HCT116 (cell line): ENCODE data around the gene PCDHA7. TPM values are rescaled to one million over a fixed set of nuclear protein-coding genes. Genes with fewer than 3 reads are reported as not detected.

Experiments used
- ATAC-seq: fragments of 200-7000 bp; cut with Tn5 transposase; 2 replicates; pipeline ENCODE4 v1.9.1; 2020; ENCODE audit warnings: mild to moderate bottlenecking, moderate library complexity
- BruUV-seq: library from RNA; stranded (reverse); fragments of 400-500 nt; replicated peaks from 2 replicates; lab custom pipeline; 2021; lab: Mats Ljungman, UMichigan
- CTCF ChIA-PET: fragments of 300-600 bp; sonication (Branson Sonifier 250); formaldehyde crosslinking; loops from one replicate; lab custom pipeline; 2021; ENCODE audit warnings: antibody characterized with exemption; lab: Charles Lee
- POLR2A ChIA-PET: fragments of 300-600, 350-600 bp; sonication (Branson Sonifier 250); formaldehyde crosslinking; loops from one replicate; lab custom pipeline; 2021; ENCODE audit warnings: antibody characterized with exemption; lab: Charles Lee
- RAD21 ChIA-PET, 2 experiments: fragments of 300-600 bp; sonication (Branson Sonifier 250); formaldehyde crosslinking; loops; one replicate each; lab custom pipeline; 2023; ENCODE audit warnings: low total read pairs in 2 of 2; ENCODE audit not compliant: uncharacterized antibody in 2 of 2, unreplicated experiment in 2 of 2, low non-redundant PET in 1 of 2; lab: Charles Lee
- DNase-seq: peaks from one replicate; pipeline ENCODE4 v3.0.0-alpha.2; 2010; ENCODE audit warnings: low read depth, low spot score
- H2AFZ ChIP-seq: fragments of 200-600 bp; shearing (Covaris generic), sonication (generic); 2 replicates; pipeline ENCODE4 v1.6.1; 2017; ENCODE audit warnings: low read depth, mixed run types, mixed read lengths, antibody characterized with exemption, low read length; ENCODE audit not compliant: poor library complexity, severe bottlenecking
- H3K27ac ChIP-seq: 2 replicates; pipeline ENCODE4 v1.5.1; 2012; ENCODE audit warnings: low read depth, low read length
- H3K27me3 ChIP-seq: fragments of 200-600 bp; sonication (generic); 2 replicates; pipeline ENCODE4 v1.6.1; 2016; ENCODE audit warnings: mixed run types, low read length, mixed read lengths; ENCODE audit not compliant: insufficient read depth
- H3K36me3 ChIP-seq, 2 experiments: fragments of 200-500 bp in 1 of 2; fragments of 200-600 bp in 1 of 2; sonication (Bioruptor generic) in 1 of 2; sonication (generic) in 1 of 2; 2 replicates each; pipeline versions ENCODE4 v1.5.1 to v1.6.1; 2014 to 2016; ENCODE audit warnings: low read length in 2 of 2, inconsistent platforms in 1 of 2, mixed read lengths in 1 of 2, mixed run types in 1 of 2; ENCODE audit not compliant: insufficient read depth in 2 of 2, control insufficient read depth in 1 of 2
- H3K4me1 ChIP-seq, 2 experiments: fragments of 200-600 bp in 1 of 2; sonication (generic) in 1 of 2; 2 replicates each; pipeline versions ENCODE4 v1.5.1 to v1.6.1; 2012 to 2017; ENCODE audit warnings: low read length in 2 of 2, inconsistent platforms in 1 of 2, mild to moderate bottlenecking in 1 of 2, mixed read lengths in 1 of 2, mixed run types in 1 of 2, moderate library complexity in 1 of 2; ENCODE audit not compliant: insufficient read depth in 2 of 2, control insufficient read depth in 1 of 2
- H3K4me2 ChIP-seq: fragments of 200-600 bp; sonication (generic); 2 replicates; pipeline ENCODE4 v1.6.1; 2017; ENCODE audit warnings: mixed run types, low read length, mixed read lengths
- H3K4me3 ChIP-seq, 2 experiments: fragments of 200-600 bp in 1 of 2; sonication (generic) in 1 of 2; replicated peaks in 1 of 2; 2 replicates each; pipeline ENCODE4 v1.5.1; 2011 to 2016; ENCODE audit warnings: low read length in 2 of 2, control low read depth in 1 of 2, low read depth in 1 of 2, mild to moderate bottlenecking in 1 of 2, mixed read lengths in 1 of 2, mixed run types in 1 of 2
- H3K79me2 ChIP-seq: fragments of 200-600 bp; sonication (generic); 2 replicates; pipeline ENCODE4 v1.6.1; 2017; ENCODE audit warnings: mild to moderate bottlenecking, mixed run types, low read length, moderate library complexity, mixed read lengths; ENCODE audit not compliant: insufficient read depth
- H3K9ac ChIP-seq: fragments of 200-600 bp; sonication (generic); 2 replicates; pipeline ENCODE4 v1.6.1; 2016; ENCODE audit warnings: low read length, mixed read lengths
- H3K9me2 ChIP-seq: fragments of 200-600 bp; sonication (generic), shearing (Covaris generic); 2 replicates; pipeline ENCODE4 v1.6.1; 2017; ENCODE audit warnings: mixed run types, mild to moderate bottlenecking, moderate library complexity; ENCODE audit not compliant: insufficient read depth
- H3K9me3 ChIP-seq, 2 experiments: fragments of 200-500 bp in 1 of 2; fragments of 200-600 bp in 1 of 2; sonication (Bioruptor generic) in 1 of 2; sonication (generic) in 1 of 2; 2 replicates each; pipeline ENCODE4 v1.6.1; 2014 to 2017; ENCODE audit warnings: low read length in 2 of 2, mixed read lengths in 2 of 2, inconsistent platforms in 1 of 2, low read depth in 1 of 2, mild to moderate bottlenecking in 1 of 2, mixed run types in 1 of 2, moderate library complexity in 1 of 2; ENCODE audit not compliant: control insufficient read depth in 1 of 2, insufficient read depth in 1 of 2
- H4K20me1 ChIP-seq: fragments of 200-600 bp; sonication (generic), shearing (Covaris generic); 2 replicates; pipeline ENCODE4 v1.6.1; 2017; ENCODE audit warnings: mixed run types, mild to moderate bottlenecking, moderate library complexity; ENCODE audit not compliant: insufficient read depth
- CEBPB ChIP-seq: IDR thresholded peaks from 2 replicates; pipeline ENCODE4 v1.6.1; 2012; ENCODE audit warnings: low read depth
- EGR1 ChIP-seq: IDR thresholded peaks from 2 replicates; pipeline ENCODE4 v1.6.1; 2012; ENCODE audit warnings: low read depth
- ELF1 ChIP-seq: IDR thresholded peaks from 2 replicates; pipeline ENCODE4 v1.6.1; 2012; ENCODE audit warnings: low read depth, borderline replicate concordance
- EZH2 ChIP-seq: fragments of 200-600 bp; sonication (generic); IDR thresholded peaks from 2 replicates; pipeline ENCODE4 v1.6.1; 2017; ENCODE audit warnings: antibody characterized with exemption, mixed run types
- JUND ChIP-seq: IDR thresholded peaks from 2 replicates; pipeline ENCODE4 v1.6.1; 2012
- POLR2A ChIP-seq: IDR thresholded peaks from 2 replicates; pipeline ENCODE4 v1.7.0; 2011; ENCODE audit warnings: borderline replicate concordance; ENCODE audit not compliant: insufficient read depth, insufficient read length; ENCODE audit errors: extremely low read depth
- POLR2AphosphoS5 ChIP-seq: IDR thresholded peaks from 2 replicates; pipeline ENCODE4 v1.6.1; 2011; ENCODE audit warnings: mild to moderate bottlenecking, low read depth, low read length, moderate library complexity
- SP1 ChIP-seq: IDR thresholded peaks from 2 replicates; pipeline ENCODE4 v1.6.1; 2012; ENCODE audit warnings: low read depth
- TCF7L2 ChIP-seq: IDR thresholded peaks from 2 replicates; pipeline ENCODE4 v1.7.0; 2011; ENCODE audit warnings: borderline replicate concordance, inconsistent platforms; ENCODE audit not compliant: insufficient read depth, insufficient read length; ENCODE audit errors: extremely low read depth
- YY1 ChIP-seq: IDR thresholded peaks from 2 replicates; pipeline ENCODE4 v1.6.1; 2011; ENCODE audit warnings: low read length, low read depth, moderate library complexity, mild to moderate bottlenecking; ENCODE audit not compliant: insufficient replicate concordance; ENCODE audit errors: extremely low read depth
- ZFX ChIP-seq: fragments of 450-650 bp; IDR thresholded peaks from 2 replicates; pipeline ENCODE4 v1.6.1; 2017
- intact Hi-C: fragments of 100-400 bp; cut with micrococcal nuclease; formaldehyde crosslinking; loops from 2 replicates; pipeline ENCODE4 v1.10.0; 2022
- total RNA-seq: library from RNA; stranded (reverse); gene quantifications from one replicate; pipeline ENCODE4 v1.2.1, GENCODE V29; 2021; ENCODE audit not compliant: unreplicated experiment
- TF ChIP-seq, protein P1 (sequence below), 3 experiments: fragments of 200-600 bp in 1 of 3; sonication (generic) in 1 of 3; IDR thresholded peaks in 2 of 3; conservative IDR thresholded peaks in 1 of 3; 2 replicates each; pipeline ENCODE4 v1.5.1; 2012 to 2017; ENCODE audit warnings: low read depth in 2 of 3, low read length in 2 of 3, antibody characterized with exemption in 1 of 3, borderline replicate concordance in 1 of 3, control low read depth in 1 of 3, mild to moderate bottlenecking in 1 of 3, mixed read lengths in 1 of 3, mixed run types in 1 of 3, moderate library complexity in 1 of 3; ENCODE audit not compliant: insufficient read depth in 1 of 3
- TF ChIP-seq, protein P2 (sequence below): IDR thresholded peaks from 2 replicates; pipeline ENCODE4 v1.6.1; 2011; ENCODE audit warnings: mild to moderate bottlenecking, low read length, moderate library complexity; ENCODE audit not compliant: insufficient replicate concordance; ENCODE audit errors: extremely low read depth
- TF ChIP-seq, protein P3 (sequence below): IDR thresholded peaks from 2 replicates; pipeline ENCODE4 v1.6.1; 2012

PCDHA7 gene
- total RNA-seq, 1 experiment from 2014 or later, result not detected

DNA sequence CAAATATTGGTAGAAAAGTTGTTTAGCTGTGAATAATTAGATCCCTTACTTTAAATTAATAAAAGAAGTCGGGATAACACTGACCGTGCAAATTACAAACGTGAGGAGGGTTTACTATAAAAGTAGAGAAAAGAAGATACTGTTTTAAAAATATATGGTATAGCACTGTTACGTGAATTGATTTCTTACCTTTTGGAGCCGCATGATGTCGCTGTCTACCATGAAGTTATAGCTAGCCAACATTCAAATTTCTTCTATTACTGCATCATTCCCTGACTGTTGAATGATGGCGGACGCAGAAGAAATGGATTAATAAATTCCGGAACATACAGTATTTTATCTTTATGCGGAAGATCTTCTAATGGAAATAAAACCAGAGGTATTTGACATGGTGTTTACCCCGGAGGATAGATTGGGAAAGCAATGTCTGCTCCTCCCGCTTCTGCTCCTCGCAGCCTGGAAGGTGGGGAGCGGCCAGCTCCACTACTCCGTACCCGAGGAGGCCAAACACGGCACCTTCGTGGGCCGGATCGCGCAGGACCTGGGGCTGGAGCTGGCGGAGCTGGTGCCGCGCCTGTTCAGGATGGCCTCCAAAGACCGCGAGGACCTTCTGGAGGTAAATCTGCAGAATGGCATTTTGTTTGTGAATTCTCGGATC lies 6.2 kb upstream of the PCDHA7 start, which contains the start of gene PCDHA6:
Gene PCDHA6 (plus strand): TSS at position 257 of the 658 bp plus-strand sequence. CDS start 132 bp downstream, at position 389.
- intact Hi-C loops, result no loop called here
- H4K20me1 ChIP-seq, result no peaks in the 10 kb centered on the region
- no peak within 1 kb of the TSS for H3K9ac ChIP-seq
- ChIA-PET RAD21 (no interaction called here), POLR2A (no interaction called here), CTCF (no interaction called here)
- no peaks in the 10 kb centered on the region for H3K36me3 ChIP-seq
- H3K4me1 ChIP-seq, result no peaks in the 10 kb centered on the region
- TF ChIP-seq ELF1 (no peak), TCF7L2 (no peak), EZH2 (no peak), SP1 (no peak), CEBPB (no peak), JUND (no peak)
- no peak within 1 kb of the TSS for H3K4me3 ChIP-seq
- BruUV-seq, result no TSS peak
- no peaks in the 10 kb centered on the region for H3K9me3 ChIP-seq
- H3K4me2 ChIP-seq, result no peak within 1 kb of the TSS
- H3K27me3 ChIP-seq, result no peaks in the 10 kb centered on the region
- no peak within 1 kb of the TSS for H2AFZ ChIP-seq
- H3K9me2 ChIP-seq, result no peaks in the 10 kb centered on the region; the same call in 1 of the 2 replicates
- ATAC-seq (no peak), DNase-seq (no peak)
- no peak within 1 kb of the TSS for H3K27ac ChIP-seq
- H3K79me2 ChIP-seq, result no peaks in the 10 kb centered on the region

DNA sequence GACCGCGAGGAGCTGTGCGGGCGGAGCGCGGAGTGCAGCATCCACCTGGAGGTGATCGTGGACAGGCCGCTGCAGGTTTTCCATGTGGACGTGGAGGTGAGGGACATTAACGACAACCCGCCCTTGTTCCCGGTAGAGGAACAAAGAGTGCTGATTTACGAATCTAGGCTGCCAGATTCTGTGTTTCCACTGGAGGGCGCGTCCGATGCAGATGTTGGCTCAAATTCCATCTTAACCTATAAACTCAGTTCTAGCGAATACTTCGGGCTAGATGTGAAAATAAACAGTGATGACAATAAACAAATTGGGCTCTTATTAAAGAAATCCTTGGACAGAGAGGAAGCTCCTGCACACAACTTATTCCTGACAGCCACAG lies 5.7 kb upstream of the PCDHA7 start:
- no peak overlapping the region for H3K4me3 ChIP-seq
- BruUV-seq, result no TSS peak
- POLR2A ChIA-PET, result no interaction called here

More for the DNA sequence above, 5.7 kb upstream of the PCDHA7 start:
- TF ChIP-seq, protein P1, sequence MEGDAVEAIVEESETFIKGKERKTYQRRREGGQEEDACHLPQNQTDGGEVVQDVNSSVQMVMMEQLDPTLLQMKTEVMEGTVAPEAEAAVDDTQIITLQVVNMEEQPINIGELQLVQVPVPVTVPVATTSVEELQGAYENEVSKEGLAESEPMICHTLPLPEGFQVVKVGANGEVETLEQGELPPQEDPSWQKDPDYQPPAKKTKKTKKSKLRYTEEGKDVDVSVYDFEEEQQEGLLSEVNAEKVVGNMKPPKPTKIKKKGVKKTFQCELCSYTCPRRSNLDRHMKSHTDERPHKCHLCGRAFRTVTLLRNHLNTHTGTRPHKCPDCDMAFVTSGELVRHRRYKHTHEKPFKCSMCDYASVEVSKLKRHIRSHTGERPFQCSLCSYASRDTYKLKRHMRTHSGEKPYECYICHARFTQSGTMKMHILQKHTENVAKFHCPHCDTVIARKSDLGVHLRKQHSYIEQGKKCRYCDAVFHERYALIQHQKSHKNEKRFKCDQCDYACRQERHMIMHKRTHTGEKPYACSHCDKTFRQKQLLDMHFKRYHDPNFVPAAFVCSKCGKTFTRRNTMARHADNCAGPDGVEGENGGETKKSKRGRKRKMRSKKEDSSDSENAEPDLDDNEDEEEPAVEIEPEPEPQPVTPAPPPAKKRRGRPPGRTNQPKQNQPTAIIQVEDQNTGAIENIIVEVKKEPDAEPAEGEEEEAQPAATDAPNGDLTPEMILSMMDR (IDR thresholded peaks at IDR 0.05 in 2 of 3, conservative IDR thresholded peaks at IDR 0.05 in 1 of 3; ENCODE audit: borderline replicate concordance in 1 of 3, insufficient read depth in 1 of 3, low read depth in 2 of 3, low read length in 2 of 3), result no peak
- TF ChIP-seq YY1 (no peak), CEBPB (no peak), EGR1 (no peak), POLR2AphosphoS5 (no peak), ZFX (no peak), POLR2A (no peak)
- TF ChIP-seq, protein P2, sequence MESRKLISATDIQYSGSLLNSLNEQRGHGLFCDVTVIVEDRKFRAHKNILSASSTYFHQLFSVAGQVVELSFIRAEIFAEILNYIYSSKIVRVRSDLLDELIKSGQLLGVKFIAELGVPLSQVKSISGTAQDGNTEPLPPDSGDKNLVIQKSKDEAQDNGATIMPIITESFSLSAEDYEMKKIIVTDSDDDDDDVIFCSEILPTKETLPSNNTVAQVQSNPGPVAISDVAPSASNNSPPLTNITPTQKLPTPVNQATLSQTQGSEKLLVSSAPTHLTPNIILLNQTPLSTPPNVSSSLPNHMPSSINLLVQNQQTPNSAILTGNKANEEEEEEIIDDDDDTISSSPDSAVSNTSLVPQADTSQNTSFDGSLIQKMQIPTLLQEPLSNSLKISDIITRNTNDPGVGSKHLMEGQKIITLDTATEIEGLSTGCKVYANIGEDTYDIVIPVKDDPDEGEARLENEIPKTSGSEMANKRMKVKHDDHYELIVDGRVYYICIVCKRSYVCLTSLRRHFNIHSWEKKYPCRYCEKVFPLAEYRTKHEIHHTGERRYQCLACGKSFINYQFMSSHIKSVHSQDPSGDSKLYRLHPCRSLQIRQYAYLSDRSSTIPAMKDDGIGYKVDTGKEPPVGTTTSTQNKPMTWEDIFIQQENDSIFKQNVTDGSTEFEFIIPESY, result no peak
- TF ChIP-seq, protein P3, sequence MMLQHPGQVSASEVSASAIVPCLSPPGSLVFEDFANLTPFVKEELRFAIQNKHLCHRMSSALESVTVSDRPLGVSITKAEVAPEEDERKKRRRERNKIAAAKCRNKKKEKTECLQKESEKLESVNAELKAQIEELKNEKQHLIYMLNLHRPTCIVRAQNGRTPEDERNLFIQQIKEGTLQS, result no peak
- H3K27me3 ChIP-seq, result no peaks in the 10 kb centered on the region
- H3K36me3 ChIP-seq, result no peaks in the 10 kb centered on the region
- ChIA-PET CTCF (no interaction called here), RAD21 (no interaction called here)
- no peak overlapping the region for H2AFZ ChIP-seq
- intact Hi-C loops, result no loop called here
- H3K9me3 ChIP-seq, result no peaks in the 10 kb centered on the region
- no peaks in the 10 kb centered on the region for H3K4me1 ChIP-seq
- ATAC-seq (no peak), DNase-seq (no peak)
- H3K79me2 ChIP-seq, result no peaks in the 10 kb centered on the region
- no peaks in the 10 kb centered on the region for H4K20me1 ChIP-seq
- H3K9ac ChIP-seq, result no peak overlapping the region
- no peak overlapping the region for H3K4me2 ChIP-seq
- no peak overlapping the region for H3K27ac ChIP-seq
- H3K9me2 ChIP-seq, result no peaks in the 10 kb centered on the region; the same call in 1 of the 2 replicates
